ENCODE measurements around the gene LHX8.

Gene LHX8

DNA sequence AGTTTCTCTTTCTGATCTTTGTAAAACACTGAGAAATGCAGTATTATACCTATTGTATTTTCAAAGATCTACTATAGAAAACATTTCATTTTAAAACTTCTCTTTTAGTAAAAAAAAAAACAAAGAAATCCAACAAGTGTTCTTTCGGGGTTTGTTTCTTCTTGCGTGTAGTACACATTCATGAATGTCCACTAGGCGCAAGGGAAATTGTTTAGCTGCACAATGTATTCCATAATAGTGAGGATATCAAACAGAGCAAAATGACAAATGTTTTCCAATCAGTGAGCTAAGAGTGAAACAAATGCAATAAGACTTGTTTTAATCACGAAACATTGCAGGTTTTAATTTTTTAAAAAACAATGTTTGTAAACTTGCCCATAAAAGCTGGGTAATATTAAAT is 68.6 kb downstream of the LHX8 start:
- Histone ChIP-seq H3K27ac (no peak overlapping the region), H3K4me3 (no peak overlapping the region), H3K9me3 (no peaks in the 10 kb centered on the region), H3K4me1 (no peaks in the 10 kb centered on the region), H3K36me3 (no peaks in the 10 kb centered on the region), H3K27me3 (no peaks in the 10 kb centered on the region)
- intact Hi-C loops (cut with DNase I; ENCODE audit: low total_unique reads) = loop anchor here (10.0 kb wide), 1 partner anchor 438 kb away; no protein-coding TSS in a partner anchor
- DNase-seq = no peak
- TF ChIP-seq, protein P1, sequence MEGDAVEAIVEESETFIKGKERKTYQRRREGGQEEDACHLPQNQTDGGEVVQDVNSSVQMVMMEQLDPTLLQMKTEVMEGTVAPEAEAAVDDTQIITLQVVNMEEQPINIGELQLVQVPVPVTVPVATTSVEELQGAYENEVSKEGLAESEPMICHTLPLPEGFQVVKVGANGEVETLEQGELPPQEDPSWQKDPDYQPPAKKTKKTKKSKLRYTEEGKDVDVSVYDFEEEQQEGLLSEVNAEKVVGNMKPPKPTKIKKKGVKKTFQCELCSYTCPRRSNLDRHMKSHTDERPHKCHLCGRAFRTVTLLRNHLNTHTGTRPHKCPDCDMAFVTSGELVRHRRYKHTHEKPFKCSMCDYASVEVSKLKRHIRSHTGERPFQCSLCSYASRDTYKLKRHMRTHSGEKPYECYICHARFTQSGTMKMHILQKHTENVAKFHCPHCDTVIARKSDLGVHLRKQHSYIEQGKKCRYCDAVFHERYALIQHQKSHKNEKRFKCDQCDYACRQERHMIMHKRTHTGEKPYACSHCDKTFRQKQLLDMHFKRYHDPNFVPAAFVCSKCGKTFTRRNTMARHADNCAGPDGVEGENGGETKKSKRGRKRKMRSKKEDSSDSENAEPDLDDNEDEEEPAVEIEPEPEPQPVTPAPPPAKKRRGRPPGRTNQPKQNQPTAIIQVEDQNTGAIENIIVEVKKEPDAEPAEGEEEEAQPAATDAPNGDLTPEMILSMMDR (IDR thresholded peaks at IDR 0.05) = no peak

- H3K36me3 ChIP-seq = no peaks in the 10 kb centered on the region
- no peak overlapping the region for H3K4me3 ChIP-seq
- no peaks in the 10 kb centered on the region for H3K4me1 ChIP-seq
- DNase-seq = no peak
- H3K27me3 ChIP-seq = no peaks in the 10 kb centered on the region
- intact Hi-C loops (cut with DNase I; ENCODE audit: low total_unique reads) = loop anchor here (10.0 kb wide), 1 partner anchor 439 kb away; no protein-coding TSS in a partner anchor
- H3K27ac ChIP-seq = no peak overlapping the region
- TF ChIP-seq, protein P1 (IDR thresholded peaks at IDR 0.05) = peak; percentile 39 to 40
- no peaks in the 10 kb centered on the region for H3K9me3 ChIP-seq
Observed at GRCh38 chr1:75203415-75204277, 69.5 kb downstream of the LHX8 start.

- Histone ChIP-seq H3K4me3 (no peak overlapping the region), H3K27ac (no peak overlapping the region), H3K36me3 (no peaks in the 10 kb centered on the region), H3K9me3 (no peaks in the 10 kb centered on the region), H3K27me3 (no peaks in the 10 kb centered on the region), H3K4me1 (no peaks in the 10 kb centered on the region)
- TF ChIP-seq, protein P1 (IDR thresholded peaks at IDR 0.05) = no peak
- intact Hi-C loops (cut with DNase I; ENCODE audit: low total_unique reads) = loop anchor here (10.0 kb wide), 1 partner anchor 444 kb away; no protein-coding TSS in a partner anchor
- DNase-seq = no peak
Observed at GRCh38 chr1:75208862-75209261, 74.7 kb downstream of the LHX8 start.
